Measurements from ENCODE around the gene NRF1. TPM values are rescaled to one million over a fixed set of nuclear protein-coding genes. Genes with fewer than 3 reads are reported as not detected.
"Not testable (repeated sequence)": the region's sequence is repeated elsewhere in the genome, so short reads cannot be mapped to it uniquely, and the experiment has no call there.

The NRF1 gene
- total RNA-seq, 1 donor from 2014 or later = 15.1 TPM

DNA sequence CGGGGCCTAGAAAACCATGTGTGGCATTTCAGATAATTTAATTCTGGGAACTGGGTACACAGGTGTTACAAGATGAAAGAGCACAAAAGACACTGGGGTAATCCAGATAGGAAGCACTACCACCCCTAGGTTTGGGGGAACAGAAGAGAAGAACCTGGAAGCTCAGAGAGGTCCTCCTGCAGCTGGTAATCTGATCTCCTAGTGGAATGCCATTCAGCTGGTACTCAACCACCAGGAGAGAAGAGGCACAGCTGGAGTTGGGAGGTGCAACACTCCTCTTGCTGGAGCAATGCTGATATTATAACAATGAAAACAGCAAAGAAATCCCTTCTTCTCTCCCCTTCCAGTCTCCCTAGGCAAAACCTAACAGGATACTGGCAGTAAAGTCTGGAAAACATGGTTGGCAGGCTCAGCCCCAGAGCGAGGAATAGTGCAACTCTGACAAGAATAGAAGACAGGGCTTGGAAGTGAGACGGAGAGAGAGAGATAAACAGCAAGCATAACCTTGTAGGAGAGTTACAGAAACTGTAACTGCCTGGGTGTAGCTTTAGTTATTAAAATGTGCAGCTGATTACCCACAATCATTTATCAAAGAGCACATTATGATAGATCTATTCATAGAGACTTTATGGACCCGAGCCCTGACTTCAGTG lies 35.0 kb downstream of the NRF1 start:
- DNase-seq (ENCODE audit: low read depth) = peak; percentile 24

DNA sequence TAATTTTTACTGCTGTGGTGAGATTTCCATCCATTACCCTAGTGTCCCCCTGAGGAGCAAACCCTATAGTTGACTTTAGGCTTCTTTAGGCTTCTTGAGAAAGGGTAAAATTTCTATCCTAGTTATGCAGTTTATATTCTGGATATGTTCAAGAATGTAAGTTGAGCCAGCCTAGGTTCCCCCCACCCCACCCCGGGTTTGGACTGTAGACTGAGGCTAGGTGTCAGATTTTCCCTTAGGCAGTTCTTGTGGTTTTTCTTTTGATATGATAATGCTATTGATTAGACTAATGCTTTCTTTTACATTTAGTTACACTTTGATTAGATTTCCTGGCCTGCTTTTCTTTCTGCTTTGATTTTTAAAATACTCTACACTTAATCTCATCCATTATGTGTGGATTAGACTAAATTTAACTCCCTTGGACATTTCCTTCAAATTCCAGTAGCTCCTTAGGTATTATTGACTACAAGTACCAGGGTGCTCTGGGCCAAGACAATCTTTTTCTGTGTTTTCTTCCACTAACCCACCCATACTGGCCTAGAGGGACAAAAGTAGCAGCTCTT lies 37.7 kb downstream of the NRF1 start:
- DNase-seq (ENCODE audit: low read depth) = no peak

DNA sequence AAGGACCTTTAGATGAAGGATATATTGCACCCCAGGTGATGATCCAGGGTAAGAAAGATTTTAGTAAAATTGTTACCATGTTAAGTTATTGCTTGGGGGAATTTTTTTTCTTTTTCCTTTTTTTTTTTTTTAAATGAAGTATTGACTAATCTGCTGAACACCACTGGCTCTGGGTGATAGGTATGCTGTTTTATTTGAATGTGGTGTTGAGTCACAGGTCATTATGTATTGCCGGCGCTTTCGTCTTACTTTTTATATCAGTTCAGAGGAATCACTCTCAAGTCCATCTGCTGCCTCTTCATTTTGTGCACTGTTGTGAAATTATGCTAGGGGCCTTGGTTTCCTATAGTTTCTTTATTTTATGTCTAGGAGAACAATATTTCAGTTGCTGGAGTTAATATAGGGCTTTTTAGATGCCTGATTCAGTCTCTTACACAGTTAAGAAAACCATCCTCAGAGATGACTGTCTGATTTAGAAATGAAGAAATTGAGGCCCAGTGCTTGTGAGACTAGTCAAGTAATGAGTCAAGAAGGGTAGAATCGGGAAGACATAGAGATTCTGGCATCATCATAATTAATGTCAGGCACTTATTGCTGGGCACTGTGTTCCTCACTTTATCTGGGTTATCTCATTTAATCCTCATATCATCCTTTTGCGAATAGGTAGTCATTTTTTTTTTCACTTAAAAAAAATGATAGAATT lies 38.7 kb downstream of the NRF1 start:
- DNase-seq (ENCODE audit: low read depth) = no peak

DNA sequence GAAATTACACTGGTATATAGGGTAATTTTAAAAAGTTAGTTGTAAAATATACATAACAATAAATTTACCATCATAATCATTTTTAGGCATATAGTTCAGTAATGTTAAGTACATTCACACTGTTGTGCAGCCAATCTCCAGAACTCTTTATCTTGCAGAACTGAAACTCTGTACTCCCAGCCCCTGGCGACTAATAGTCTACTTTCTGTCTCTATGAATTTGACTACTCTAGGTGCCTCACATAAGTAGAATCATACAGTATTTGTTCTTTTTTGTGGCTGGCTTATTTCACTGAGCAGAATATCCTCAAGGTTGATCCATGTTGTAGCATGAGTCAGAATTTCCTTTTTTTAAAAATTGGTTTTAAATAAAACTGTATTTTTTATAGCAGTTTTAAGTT lies 41.4 kb downstream of the NRF1 start:
- DNase-seq (ENCODE audit: low read depth) = no peak

DNA sequence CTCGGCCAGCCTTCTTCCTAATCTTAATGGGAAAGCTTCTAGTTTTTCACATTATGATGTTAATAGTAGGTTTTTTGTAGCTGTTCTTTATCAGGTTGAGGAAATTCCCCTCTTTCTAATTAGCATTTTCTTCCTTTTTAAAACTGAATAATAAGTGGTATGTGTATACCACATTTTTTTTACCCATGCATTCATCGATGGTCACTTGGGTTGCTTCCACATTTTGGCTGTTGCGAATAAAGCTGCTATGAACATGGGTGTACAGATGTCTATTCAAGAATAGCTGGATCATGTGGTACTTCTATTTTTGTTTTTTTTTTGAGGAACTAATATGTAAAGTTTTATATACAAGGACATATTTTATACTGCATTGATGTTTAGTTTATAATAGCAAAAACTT lies 44.3 kb downstream of the NRF1 start:
- DNase-seq (ENCODE audit: low read depth) = no peak

DNA sequence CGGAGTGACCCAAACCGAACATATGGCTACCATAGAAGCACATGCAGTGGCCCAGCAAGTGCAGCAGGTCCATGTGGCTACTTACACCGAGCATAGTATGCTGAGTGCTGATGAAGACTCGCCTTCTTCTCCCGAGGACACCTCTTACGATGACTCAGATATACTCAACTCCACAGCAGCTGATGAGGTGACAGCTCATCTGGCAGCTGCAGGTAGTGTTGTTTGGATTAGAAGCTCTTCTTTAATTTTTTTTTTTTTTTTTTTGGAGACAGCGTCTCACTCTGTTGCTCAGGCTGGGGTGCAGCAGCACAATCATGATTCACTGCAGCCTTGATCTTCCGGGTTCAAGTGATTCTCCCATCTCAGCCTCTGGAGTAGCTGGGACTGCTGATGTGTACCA lies 45.8 kb downstream of the NRF1 start:
- peak; percentile 18 for DNase-seq (ENCODE audit: low read depth)

DNA sequence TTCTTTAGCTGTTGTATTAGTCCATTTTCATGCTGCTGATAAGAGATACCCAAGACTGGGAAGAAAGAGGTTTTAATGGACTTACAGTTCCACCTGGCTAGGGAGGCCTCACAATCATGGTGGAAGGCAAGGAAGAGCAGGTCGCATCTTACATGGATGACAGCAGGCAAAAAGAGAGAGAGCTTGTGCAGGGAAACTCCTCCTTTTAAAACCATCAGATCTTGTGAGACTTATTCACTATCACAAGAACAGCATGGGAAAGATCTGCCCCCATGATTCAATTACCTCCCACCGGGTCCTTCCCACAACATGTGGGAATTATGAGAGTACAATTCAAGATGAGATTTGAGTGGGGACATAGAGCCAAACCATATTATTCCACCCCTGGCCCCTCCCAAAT lies 48.4 kb downstream of the NRF1 start:
- DNase-seq (ENCODE audit: low read depth) = not testable (repeated sequence)

DNA sequence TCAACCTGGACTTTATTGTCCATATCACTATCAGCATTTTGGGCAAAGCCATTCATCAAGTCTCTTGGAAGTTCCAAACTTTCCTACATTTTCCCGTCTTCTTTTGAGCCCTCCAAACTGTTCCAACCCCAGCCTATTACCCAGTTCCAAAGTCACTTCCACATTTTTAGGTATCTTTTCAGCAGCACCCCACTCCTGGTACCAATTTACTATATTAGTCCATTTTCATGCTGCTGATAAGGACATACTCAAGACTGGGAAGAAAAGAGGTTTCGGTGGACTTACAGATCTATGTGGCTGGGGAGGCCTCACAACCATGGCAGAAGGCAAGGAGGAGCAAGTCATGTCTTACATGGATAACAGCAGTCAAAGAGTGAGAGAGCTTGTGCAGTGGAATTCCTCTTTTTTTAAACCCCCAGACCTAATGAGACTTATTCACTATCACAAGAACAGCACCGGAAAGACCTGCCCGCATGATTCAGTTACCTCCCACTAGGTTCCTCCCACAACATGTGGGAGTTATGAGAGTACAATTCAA lies 50.2 kb downstream of the NRF1 start:
- DNase-seq (ENCODE audit: low read depth) = no peak

DNA sequence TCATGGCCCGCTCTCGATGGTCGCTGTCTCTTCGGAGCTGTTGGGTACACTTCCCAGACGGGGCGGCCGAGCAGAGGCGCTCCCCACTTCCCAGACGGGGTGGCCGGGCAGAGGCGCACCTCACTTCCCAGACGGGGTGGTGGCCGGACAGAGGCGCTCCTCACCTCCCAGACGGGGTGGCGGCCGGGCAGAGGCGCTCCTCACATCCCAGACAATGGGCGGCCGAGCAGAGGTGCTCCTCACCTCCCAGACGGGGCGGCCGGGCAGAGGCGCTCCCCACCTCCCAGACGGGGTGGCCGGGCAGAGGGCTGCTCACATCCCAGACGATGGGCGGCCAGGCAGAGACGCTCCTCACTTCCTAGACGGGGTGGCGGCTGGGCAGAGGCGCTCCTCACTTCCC lies 51.7 kb downstream of the NRF1 start:
- not testable (repeated sequence) for DNase-seq (ENCODE audit: low read depth)

DNA sequence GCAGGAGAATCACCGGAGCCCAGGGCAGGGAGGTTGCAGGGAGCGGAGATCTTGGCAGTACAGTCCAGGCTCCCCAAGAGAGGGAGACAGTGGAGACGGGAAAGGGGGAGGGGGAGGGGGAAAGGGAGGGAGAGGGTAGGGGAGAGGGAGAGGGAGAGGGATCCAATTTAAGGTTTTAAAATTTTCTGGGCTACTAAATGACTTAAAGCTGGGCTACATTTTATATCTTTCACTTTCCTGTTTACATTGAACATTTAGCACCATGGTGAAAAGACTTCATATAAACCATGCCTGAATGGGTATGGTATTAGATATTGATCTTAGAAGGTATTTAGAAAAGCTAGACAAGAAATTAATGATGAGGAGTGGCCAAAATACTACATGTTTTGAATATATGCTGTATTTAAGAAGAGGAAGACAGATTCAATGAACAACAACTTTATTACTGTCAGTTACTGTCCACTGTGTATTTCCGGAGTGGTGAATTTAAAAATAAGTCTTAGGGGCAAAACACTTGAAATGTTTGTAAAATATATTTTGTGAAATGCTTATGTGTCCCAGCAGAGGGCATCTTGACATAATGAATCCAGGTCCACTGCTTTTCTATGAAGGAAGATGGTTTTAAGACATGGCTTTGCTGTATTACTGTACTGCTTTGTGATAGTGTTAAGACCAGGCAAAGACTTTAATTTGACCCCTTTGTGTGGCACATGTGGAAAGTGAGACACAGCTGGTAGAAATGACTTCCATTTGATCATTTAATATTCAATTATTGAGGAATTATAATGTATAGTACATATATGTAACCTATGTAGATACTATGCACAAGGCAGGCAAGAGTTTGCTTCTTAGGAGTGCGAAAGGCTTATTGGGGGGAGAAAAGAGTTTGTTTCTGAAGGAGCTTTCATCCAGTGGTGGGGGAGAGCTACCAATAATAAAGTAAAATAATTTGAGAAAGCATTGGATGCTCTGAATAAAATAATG lies 52.8 kb downstream of the NRF1 start:
- DNase-seq (ENCODE audit: low read depth) = peak; percentile 81

DNA sequence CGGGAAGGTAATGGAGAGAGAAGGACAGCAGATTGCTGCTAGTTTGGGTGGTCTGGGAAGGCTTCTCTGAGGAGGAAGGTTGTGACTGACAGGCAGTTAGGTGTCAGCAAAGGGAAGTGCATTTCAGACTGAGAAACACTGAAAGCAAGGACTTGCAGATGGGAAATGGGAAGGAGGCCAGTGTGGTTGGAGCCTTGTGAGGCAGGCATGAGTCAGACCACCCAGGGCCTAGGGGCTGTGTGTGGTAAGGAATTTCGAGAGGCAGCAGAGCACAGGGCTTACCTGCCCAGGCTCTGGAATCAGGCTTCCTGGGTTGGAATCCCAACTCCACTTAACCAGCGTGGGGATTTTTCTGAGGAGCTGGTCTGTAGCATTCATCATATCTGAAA lies 53.5 kb downstream of the NRF1 start:
- DNase-seq (ENCODE audit: low read depth) = peak; percentile 85

DNA sequence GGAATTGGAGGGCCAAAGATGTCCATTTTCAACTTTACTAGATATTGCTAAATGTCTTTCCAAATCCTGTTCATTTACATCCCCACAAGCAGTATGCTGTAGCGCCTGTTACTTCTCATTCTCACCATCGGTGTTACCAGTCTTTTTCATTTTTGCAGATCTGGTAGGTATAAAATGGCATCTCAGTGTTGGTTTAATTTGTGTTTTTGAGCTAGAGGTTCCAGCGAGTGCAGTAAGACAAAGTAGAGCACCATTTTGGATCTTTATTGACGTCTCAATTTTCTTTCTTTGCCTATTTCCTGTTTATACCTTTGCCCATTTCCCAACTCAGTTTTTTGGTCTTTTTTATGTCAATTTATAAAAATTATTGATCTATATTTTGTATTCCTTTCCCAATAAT lies 55.6 kb downstream of the NRF1 start:
- no peak for DNase-seq (ENCODE audit: low read depth)

DNA sequence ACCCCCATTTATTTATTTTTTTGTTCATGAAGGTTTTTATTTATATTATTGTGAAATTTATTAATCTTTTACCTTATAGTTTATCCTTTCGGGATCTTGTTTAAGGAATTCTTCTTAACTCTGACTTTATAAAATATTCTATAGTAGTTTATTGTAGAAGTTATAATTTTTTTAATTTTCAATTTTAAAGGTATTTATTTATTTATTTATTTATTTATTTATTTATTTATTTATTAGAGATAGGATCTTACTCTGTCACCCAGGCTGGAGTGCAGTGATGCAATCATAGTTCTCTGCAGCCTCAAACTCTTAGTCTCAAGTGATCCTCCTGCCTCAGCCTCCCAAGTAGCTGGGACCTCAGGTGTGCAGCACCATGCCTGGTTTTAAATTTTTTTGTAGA lies 56.0 kb downstream of the NRF1 start:
- no peak for DNase-seq (ENCODE audit: low read depth)

DNA sequence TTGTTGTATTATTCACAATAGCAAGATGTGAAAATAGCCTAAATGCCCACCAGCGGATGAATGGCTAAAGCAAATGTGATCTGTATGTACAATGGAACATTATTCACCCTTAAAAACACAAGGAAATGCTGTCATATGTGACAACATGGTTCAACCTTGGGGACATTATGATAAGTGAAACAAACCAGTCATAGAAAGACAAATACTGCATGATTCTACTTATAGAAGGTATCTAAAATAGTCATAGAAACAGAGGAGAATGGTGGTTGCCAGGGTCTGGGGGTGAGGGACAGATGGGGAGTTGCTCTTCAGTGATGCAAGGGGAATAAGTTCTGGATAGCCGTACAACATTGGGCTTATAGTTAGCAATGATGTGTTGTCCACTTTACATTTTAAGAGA lies 58.4 kb downstream of the NRF1 start:
- DNase-seq (ENCODE audit: low read depth) = no peak

DNA sequence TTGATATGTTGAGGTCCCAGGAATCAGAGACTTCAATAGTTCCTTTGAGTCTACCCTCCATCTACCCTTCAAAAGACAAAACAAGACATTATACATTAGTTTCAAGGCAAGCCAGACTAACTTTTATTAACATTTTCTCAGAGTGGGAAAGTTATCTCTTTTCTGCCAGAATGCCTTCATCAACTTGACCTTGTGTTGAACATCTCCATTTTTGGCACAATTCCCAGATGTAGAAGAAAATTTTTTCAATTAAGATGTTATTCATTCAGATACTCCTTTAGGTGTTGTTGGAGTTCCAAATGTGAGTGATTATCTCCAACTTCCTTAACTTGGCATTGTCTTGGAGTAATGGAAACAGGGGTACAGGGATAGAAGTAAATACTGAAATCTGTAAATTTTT lies 59.1 kb downstream of the NRF1 start:
- DNase-seq (ENCODE audit: low read depth) = no peak

DNA sequence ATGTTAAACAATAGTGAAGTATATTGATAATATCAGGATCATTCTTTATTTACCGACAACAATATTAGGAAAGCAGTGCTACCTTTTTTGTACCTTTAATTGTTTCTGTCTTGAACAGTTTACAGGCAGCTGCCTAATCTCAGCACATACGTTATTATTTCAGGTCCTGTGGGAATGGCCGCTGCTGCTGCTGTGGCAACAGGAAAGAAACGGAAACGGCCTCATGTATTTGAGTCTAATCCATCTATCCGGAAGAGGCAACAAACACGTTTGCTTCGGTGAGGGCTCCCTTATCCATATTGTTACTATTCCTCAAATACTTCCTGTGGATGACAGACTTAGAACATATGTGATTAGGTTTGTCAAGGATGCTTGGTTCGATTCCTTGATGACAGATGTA lies 59.7 kb downstream of the NRF1 start:
- no peak for DNase-seq (ENCODE audit: low read depth)

DNA sequence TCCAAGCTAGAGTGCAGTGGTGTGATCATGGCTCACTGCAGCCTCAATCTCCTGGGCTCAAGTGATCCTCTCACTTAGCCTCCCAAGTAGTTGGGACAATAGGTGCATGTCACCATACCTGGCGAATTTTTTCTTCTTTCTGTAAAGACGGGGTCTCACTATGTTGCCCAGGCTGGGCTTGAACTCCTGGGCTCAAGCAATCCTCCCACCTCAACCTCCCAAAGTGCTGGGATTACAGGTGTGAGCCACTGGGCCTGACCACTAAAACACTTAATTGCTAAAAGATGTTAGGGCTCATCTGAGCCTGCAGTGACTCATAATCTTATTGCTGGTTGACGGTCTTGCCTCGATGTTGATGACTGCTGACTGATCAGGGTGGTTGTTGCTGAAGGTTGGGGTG lies 63.0 kb downstream of the NRF1 start:
- not testable (repeated sequence) for DNase-seq (ENCODE audit: low read depth)

DNA sequence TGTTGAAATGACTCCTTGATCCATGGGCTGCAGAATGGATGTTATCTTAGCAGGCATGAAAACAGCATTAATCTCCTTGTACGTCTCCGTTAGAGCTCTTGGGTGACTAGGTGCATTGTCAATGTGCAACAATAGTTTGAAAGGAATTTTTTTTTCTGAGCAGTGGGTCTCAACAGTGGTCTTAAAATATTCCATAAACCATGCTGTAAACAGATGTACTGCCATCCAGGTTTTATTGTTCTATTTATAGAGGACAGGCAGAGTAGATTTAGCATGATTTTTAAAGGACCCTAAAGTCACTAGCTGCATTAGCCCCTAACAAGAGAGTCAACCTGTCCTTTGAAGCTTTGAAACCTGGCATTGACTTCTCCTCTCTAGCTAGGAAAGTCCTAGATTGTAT lies 64.0 kb downstream of the NRF1 start:
- no peak for DNase-seq (ENCODE audit: low read depth)

DNA sequence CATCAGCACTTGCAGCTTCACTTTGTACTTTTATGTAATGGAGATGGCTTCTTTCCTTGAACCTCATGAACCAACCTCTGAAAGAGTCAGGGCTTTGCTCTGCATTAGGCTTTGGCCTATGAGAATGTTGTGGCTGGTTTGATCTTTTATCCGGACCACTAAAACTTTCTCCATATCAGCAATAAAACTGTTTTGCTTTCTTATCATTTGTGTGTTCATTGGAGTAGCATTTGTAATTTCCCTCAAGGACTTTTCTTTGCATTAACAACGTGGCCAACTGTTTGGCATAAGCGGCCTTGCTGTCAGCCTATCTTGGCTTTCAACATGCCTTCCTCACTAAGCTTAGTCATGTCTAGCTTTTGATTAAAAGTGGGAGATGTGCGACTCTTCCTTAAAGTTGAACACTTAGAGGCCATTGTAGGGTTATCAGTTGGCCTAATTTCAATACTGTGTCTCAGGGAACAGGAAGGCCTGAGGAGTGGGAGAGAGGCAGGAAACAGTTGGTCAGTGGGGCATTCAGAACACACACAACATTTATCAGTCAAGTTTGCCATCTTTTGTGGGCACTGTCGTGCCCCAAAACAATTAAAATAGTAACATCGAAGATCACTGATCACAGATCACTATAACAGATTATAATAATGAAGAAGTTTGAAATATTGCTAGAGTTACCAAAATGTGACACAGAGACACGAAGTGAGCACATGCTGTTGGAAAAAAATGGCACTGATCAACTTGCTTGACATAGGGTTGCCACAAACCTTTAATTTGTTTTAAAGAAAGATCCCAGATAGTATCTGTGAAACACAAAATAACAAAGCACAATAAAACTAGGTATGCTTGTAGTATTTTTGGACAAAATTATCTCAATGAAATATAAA lies 64.7 kb downstream of the NRF1 start:
- DNase-seq (ENCODE audit: low read depth) = no peak

DNA sequence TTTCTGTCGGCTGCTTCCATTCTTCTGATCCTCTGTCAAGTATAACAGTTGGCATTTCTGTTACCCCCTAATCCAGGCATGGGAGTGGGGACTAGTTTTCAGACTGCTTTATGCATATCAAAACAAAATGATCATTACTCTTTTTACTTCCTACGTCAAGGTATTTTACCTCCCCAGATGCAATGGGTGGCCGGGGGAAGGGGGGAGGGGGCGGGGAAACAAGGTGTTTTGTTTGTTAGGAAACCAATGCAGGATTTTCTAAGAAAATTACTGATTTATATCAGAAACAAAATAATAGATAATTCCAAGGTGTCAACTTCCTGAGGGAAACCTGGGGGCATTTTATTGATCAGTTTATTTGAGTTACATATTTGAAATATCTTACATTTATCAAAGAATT lies 66.3 kb downstream of the NRF1 start:
- DNase-seq (ENCODE audit: low read depth) = no peak

Data from myocyte (in vitro differentiated cells).